Prostate gland (tissue), 2 donors: Measurements from ENCODE around the gene SETD2. TPM values are rescaled to one million over a fixed set of nuclear protein-coding genes. Genes with fewer than 3 reads are reported as not detected.

ENCODE experiments used
- small RNA-seq, 2 donors: library from RNA; depleted of rRNA; stranded (forward); fragments of <200 nt; gene quantifications; one replicate each; pipeline ENCODE3, GENCODE V24; 2016
- total RNA-seq, 2 donors: library from RNA; depleted of rRNA; stranded (reverse); fragments of >200 nt; gene quantifications; one replicate each; pipeline ENCODE4 v1.1.0, GENCODE V29; 2016

Gene SETD2
- total RNA-seq, 2 donors from 2014 or later: 49.8 to 56.2 TPM

Small RNA genes within 50 kb of the gene (small RNA-seq; reads per million reads assigned to genes)
- gene MRPL57P3: 0 reads per million in 2 donors

Other genes with a start within 250 kb of the SETD2 start
- 10 to 100 TPM; 34.6 to 78.7 TPM for gene CCDC12, start 187.4 kb downstream of the SETD2 start, total RNA-seq
- 10 to 100 TPM; 25.8 to 53.5 TPM for gene NBEAL2, start 184.4 kb downstream of the SETD2 start, total RNA-seq
- 10 to 100 TPM; 14.3 to 17.5 TPM for gene KIF9, start 118.7 kb upstream of the SETD2 start, total RNA-seq
- gene KLHL18, start 118.8 kb upstream of the SETD2 start, total RNA-seq: 10 to 100 TPM; 10.8 to 18.6 TPM
- gene PTPN23, start 216.9 kb upstream of the SETD2 start, total RNA-seq: 10 to 100 TPM; 31.7 to 47.4 TPM